ENCODE measurements around the gene CHPF.

Gene CHPF

GRCh38 chr2:219543596-219544358, at the start of gene CHPF, which contains the start of gene TMEM198:
CHPF (minus strand) TSS chr2:219543809; CDS start chr2:219543538, 271 bp downstream.
TMEM198 (plus strand) TSS chr2:219544028; CDS start chr2:219544728, 700 bp downstream.
- peak; percentile 98 for DNase-seq (ENCODE audit: low read depth)

GRCh38 chr2:219593154-219593553, 49.5 kb upstream of the CHPF start:
- no peak for DNase-seq (ENCODE audit: low read depth)

GRCh38 chr2:219592736-219593135, 49.1 kb upstream of the CHPF start:
- DNase-seq (ENCODE audit: low read depth) = no peak

GRCh38 chr2:219591091-219591490, 47.5 kb upstream of the CHPF start:
- DNase-seq (ENCODE audit: low read depth) = no peak

GRCh38 chr2:219581346-219581745, 37.7 kb upstream of the CHPF start:
- no peak for DNase-seq (ENCODE audit: low read depth)

- no peak for DNase-seq (ENCODE audit: low read depth)
Measured at GRCh38 chr2:219578811-219579613, 35.4 kb upstream of the CHPF start.

GRCh38 chr2:219576505-219577388, 33.1 kb upstream of the CHPF start:
- no peak for DNase-seq (ENCODE audit: low read depth)

GRCh38 chr2:219575566-219576504, 32.2 kb upstream of the CHPF start:
- DNase-seq (ENCODE audit: low read depth) = no peak

- no peak for DNase-seq (ENCODE audit: low read depth)
Measured at GRCh38 chr2:219574484-219575311, 31.1 kb upstream of the CHPF start.

GRCh38 chr2:219573166-219573565, 29.6 kb upstream of the CHPF start:
- no peak for DNase-seq (ENCODE audit: low read depth)

- DNase-seq (ENCODE audit: low read depth) = no peak
Measured at GRCh38 chr2:219572237-219573001, 28.8 kb upstream of the CHPF start, which contains the start of gene INHA. INHA (plus strand) TSS chr2:219572310; CDS start chr2:219572375, 65 bp downstream.

- no peak for DNase-seq (ENCODE audit: low read depth)
Measured at GRCh38 chr2:219571311-219572236, 28.0 kb upstream of the CHPF start, which contains the start of gene OBSL1. OBSL1 (minus strand) TSS chr2:219571539; CDS start chr2:219571232, 307 bp downstream.

- no peak for DNase-seq (ENCODE audit: low read depth)
Measured at GRCh38 chr2:219570924-219571310, 27.3 kb upstream of the CHPF start.

GRCh38 chr2:219570194-219570923, 26.8 kb upstream of the CHPF start:
- no peak for DNase-seq (ENCODE audit: low read depth)

GRCh38 chr2:219569635-219570034, 26.0 kb upstream of the CHPF start:
- DNase-seq (ENCODE audit: low read depth) = no peak

GRCh38 chr2:219569041-219569440, 25.4 kb upstream of the CHPF start:
- no peak for DNase-seq (ENCODE audit: low read depth)

GRCh38 chr2:219567791-219568361, 24.3 kb upstream of the CHPF start:
- no peak for DNase-seq (ENCODE audit: low read depth)

Measured in GM04504 (cell line).